Heart right ventricle (tissue), 16 donors: ENCODE results near the gene M6PR. TPM values are rescaled to one million over a fixed set of nuclear protein-coding genes. Genes with fewer than 3 reads are reported as not detected.
A peak's percentile ranks its signal among the peaks of the same experiment; 100 is the strongest.
"Not testable (repeated sequence)": the region's sequence is repeated elsewhere in the genome, so short reads cannot be mapped to it uniquely, and the experiment has no call there.

Source experiments
- ATAC-seq, 8 donors: fragments of 200-7000 bp; cut with Tn5 transposase; one replicate each; pipeline ENCODE4 v1.9.1; 2020; ENCODE audit warnings: mild to moderate bottlenecking in 8 of 8, moderate library complexity in 8 of 8, moderate number of reproducible peaks in 1 of 8
- DNase-seq, 2 donors: peaks; one replicate each; pipeline ENCODE4 v3.0.0-alpha.2; 2020
- H3K27ac ChIP-seq, 10 donors: fragments of 200-600 bp; sonication (generic) in 2 of 10; one replicate each; pipeline versions ENCODE4 v1.5.0 to v1.8.0; 2020 to 2022; ENCODE audit warnings: mild to moderate bottlenecking in 3 of 10
- H3K27me3 ChIP-seq, 7 donors: fragments of 200-600 bp; one replicate each; pipeline ENCODE4 v1.8.0; 2021 to 2022; ENCODE audit warnings: mild to moderate bottlenecking in 2 of 7
- H3K36me3 ChIP-seq, 9 donors: fragments of 200-600 bp; sonication (generic) in 1 of 9; one replicate each; pipeline versions ENCODE4 v1.5.0 to v1.8.0; 2020 to 2022; ENCODE audit warnings: mild to moderate bottlenecking in 2 of 9
- H3K4me1 ChIP-seq, 9 donors: fragments of 200-600 bp; sonication (generic) in 1 of 9; one replicate each; pipeline versions ENCODE4 v1.5.0 to v1.8.0; 2020 to 2022; ENCODE audit warnings: mild to moderate bottlenecking in 4 of 9
- H3K4me3 ChIP-seq, 10 donors: fragments of 200-600 bp; sonication (generic) in 2 of 10; one replicate each; pipeline versions ENCODE4 v1.5.0 to v1.8.0; 2020 to 2022; ENCODE audit warnings: mild to moderate bottlenecking in 7 of 10, moderate library complexity in 2 of 10
- H3K9me3 ChIP-seq, 11 donors: fragments of 200-600 bp in 10 of 11; sonication (generic) in 2 of 11; one replicate each; pipeline versions ENCODE4 v1.5.0 to v1.8.0; 2013 to 2022; ENCODE audit warnings: mild to moderate bottlenecking in 2 of 11, control low read depth in 1 of 11, moderate library complexity in 1 of 11
- CTCF ChIP-seq, 9 donors: fragments of 200-600 bp; sonication (generic) in 2 of 9; IDR thresholded peaks; one replicate each; pipeline versions ENCODE4 v1.5.0 to v1.8.0; 2021 to 2022; ENCODE audit warnings: antibody characterized with exemption in 9 of 9, mild to moderate bottlenecking in 5 of 9, moderate library complexity in 1 of 9
- WGBS, 2 donors: extraction: QIAGEN DNeasy Blood & Tissue Kit; methylation state at CpG; one replicate each; pipeline ENCODE4 v1.1.7; 2013; ENCODE audit warnings: inconsistent platforms in 1 of 2; 5-methylcytosine and 5-hydroxymethylcytosine counted together
- intact Hi-C, 10 donors: fragments of 100-400 bp; cut with DNase I; formaldehyde crosslinking; loops; one replicate each; pipeline versions ENCODE4 v1.11.1 to v1.14.2; 2022
- polyA plus RNA-seq, 2 donors: library from polyadenylated mRNA; stranded (reverse); fragments of 200-250 nt; gene quantifications; one replicate each; pipeline ENCODE4 v1.2.3, GENCODE V29; 2013
- total RNA-seq, 10 donors: library from RNA; stranded (reverse); fragmentation: NEBNext Ultra II Directional in 3 of 10; extraction: Animal tissue kit (Norgen Biotek cat#: 25700) in 3 of 10; gene quantifications; one replicate each; pipeline versions ENCODE4 v1.2.1 to v1.2.4, GENCODE V29; 2021 to 2023
- donor health status: Arrhythmogenic right ventricular cardiomyopathy.
- donor health status: ischemic (EF 13 %, LVEDD 7.1; RV severe dilation, severe dysfunction).
- donor health status: healthy with polysubstance abuse.
- donor health status: DM: no; HTN: yes; CAD: no.
- donor health status: DM: no; HTN: no; CAD: no.
- donor health status: ischemic (EF 25% LVEDD 6.9; RV normal size, moderate dysfunction).
- donor health status: ischemic (EF 25% LVEDD 5.7; RV mildly dilated, moderate dysfunction).
- donor health status: healthy.
- donor health status: DM: yes; HTN: yes; CAD: no.
- donor health status: Ischemic cardiomyopathy.
- donor health status: ischemic (EF 35%, LVEDD 5.7; RV mildly dilated, moderate dysfunction).
- donor health status: nonischemic (EF 11% LVEDD 7.7; RV severe dilation, severe dysfunction).
- donor health status: DM: yes; HTN: yes; CAD: no.
- donor health status: PGD.
- donor health status: ischemic (EF 29% LVEDD 5.4; RV normal size, mild dysfunction).
- donor health status: nonischemic (EF 23%, LVEDD 6.1; RV moderate dilation, normal function).

M6PR gene
- total and polyA plus RNA-seq, 12 donors, result 67.1 to 133 (median 102) TPM

DNA sequence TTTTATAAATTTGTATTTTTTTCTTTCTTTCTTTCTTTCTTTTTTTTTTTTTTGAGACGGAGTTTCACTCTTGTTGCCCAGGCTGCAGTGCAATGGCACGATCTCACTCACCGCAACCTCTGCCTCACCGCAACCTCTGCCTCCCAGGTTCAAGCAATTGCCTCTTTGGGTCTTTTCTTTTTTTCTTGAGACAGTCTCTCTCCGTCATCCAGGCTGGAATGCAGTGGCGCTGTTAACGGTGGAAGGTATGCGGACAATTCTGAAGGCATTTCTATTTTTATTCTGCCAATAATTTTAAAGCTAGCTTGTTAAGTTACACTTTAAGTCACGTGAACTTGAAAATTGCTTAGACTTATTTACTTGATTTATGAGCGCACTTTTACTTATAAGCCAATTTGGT, 43.9 kb downstream of the M6PR start:
- DNase-seq, result no peak
- intact Hi-C loops, result no loop called here
- H3K9me3 ChIP-seq, result no peaks in the 10 kb centered on the region
- peaks cover 0 to 12% (median 0%) of the 10 kb centered on the region in 9 donors for H3K4me1 ChIP-seq
- H3K36me3 ChIP-seq, result no peaks in the 10 kb centered on the region
- no peaks in the 10 kb centered on the region for H3K27me3 ChIP-seq
- peak in 6 of 8 donors; percentile 48 to 79 (median 65) for ATAC-seq
- H3K4me3 ChIP-seq, result no peak overlapping the region
- 43 to 50% methylated on average over 10 of the region's 10 CpGs for WGBS, 2 donors
- peak overlapping the region in 8 of 10 donors; percentile 22 to 73 (median 62) for H3K27ac ChIP-seq
- TF ChIP-seq CTCF (IDR thresholded peaks at IDR 0.05), result no peak

GRCh38 chr12:8904665-8905064, 44.8 kb downstream of the M6PR start:
- H3K27ac ChIP-seq, result peak overlapping the region in 7 of 10 donors; percentile 41 to 73 (median 63)
- H3K4me3 ChIP-seq, result no peak overlapping the region
- no peaks in the 10 kb centered on the region for H3K27me3 ChIP-seq
- ATAC-seq (peak in 5 of 8 donors; percentile 34 to 85 (median 67)), DNase-seq (no peak)
- H3K9me3 ChIP-seq, result no peaks in the 10 kb centered on the region
- intact Hi-C loops, result no loop called here
- no peaks in the 10 kb centered on the region for H3K36me3 ChIP-seq
- TF ChIP-seq CTCF (IDR thresholded peaks at IDR 0.05), result no peak
- H3K4me1 ChIP-seq, result peaks cover 0 to 12% (median 0%) of the 10 kb centered on the region in 9 donors

GRCh38 chr12:8903646-8904045, 45.8 kb downstream of the M6PR start:
- Histone ChIP-seq H3K36me3 (no peaks in the 10 kb centered on the region), H3K27me3 (no peaks in the 10 kb centered on the region), H3K4me1 (peaks cover 0 to 12% (median 0%) of the 10 kb centered on the region in 9 donors), H3K4me3 (no peak overlapping the region), H3K27ac (no peak overlapping the region), H3K9me3 (no peaks in the 10 kb centered on the region)
- DNase-seq, result no peak
- TF ChIP-seq CTCF (IDR thresholded peaks at IDR 0.05), result no peak
- intact Hi-C loops, result no loop called here
- WGBS, 2 donors, result 79 to 82% methylated on average over 3 of the region's 3 CpGs
- no peak for ATAC-seq

GRCh38 chr12:8902703-8903102, 46.7 kb downstream of the M6PR start:
- intact Hi-C loops, H3K27me3 ChIP-seq, H3K9me3 ChIP-seq, DNase-seq, H3K27ac ChIP-seq, ATAC-seq, H3K36me3 ChIP-seq, H3K4me3 ChIP-seq: not testable (repeated sequence)
- WGBS, 2 donors, result 73 to 82% methylated on average over 5 of the region's 5 CpGs
- H3K4me1 ChIP-seq, result peaks cover 0 to 12% (median 0%) of the 10 kb centered on the region in 9 donors

DNA sequence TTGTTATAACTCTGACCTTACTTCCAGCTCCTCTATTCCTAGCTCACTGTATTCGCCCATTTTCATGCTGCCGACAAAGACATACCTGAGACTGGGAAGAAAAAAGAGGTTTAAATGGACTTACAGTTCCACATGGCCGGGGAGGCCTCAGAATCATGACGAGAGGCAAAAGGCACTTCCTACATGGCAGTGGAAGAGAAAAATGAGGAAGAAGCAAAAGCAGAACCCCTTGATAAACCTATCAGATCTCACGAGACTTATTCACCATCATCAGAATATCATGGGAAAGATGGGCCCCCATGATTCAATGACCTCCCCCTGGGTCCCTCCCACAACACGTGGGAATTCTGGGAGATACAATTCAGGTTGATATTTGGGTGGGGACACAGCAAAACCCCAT, 49.6 kb downstream of the M6PR start:
- H3K27me3 ChIP-seq, result no peaks in the 10 kb centered on the region
- H3K9me3 ChIP-seq, result no peaks in the 10 kb centered on the region
- TF ChIP-seq CTCF (IDR thresholded peaks at IDR 0.05), result no peak
- H3K27ac ChIP-seq, result no peak overlapping the region
- DNase-seq (no peak), ATAC-seq (no peak)
- intact Hi-C loops, result loop anchor here in 5 of 10 donors (10.0 kb wide), 3 partner anchors 115 to 215 kb away; no protein-coding TSS in a partner anchor
- H3K4me3 ChIP-seq, result no peak overlapping the region
- H3K36me3 ChIP-seq, result no peaks in the 10 kb centered on the region
- WGBS, 2 donors, result 84 to 87% methylated on average over 6 of the region's 6 CpGs
- peaks cover 0 to 7% (median 0%) of the 10 kb centered on the region in 9 donors for H3K4me1 ChIP-seq
